Dedifferentiated amniotic fluid mesenchymal stem cell (primary cell): ENCODE data around the gene RGL1.

Experiments used
- DNase-seq: peaks from one replicate; pipeline ENCODE4 v3.0.0-alpha.2; 2016; ENCODE audit errors: extremely low spot score

Gene RGL1

DNA sequence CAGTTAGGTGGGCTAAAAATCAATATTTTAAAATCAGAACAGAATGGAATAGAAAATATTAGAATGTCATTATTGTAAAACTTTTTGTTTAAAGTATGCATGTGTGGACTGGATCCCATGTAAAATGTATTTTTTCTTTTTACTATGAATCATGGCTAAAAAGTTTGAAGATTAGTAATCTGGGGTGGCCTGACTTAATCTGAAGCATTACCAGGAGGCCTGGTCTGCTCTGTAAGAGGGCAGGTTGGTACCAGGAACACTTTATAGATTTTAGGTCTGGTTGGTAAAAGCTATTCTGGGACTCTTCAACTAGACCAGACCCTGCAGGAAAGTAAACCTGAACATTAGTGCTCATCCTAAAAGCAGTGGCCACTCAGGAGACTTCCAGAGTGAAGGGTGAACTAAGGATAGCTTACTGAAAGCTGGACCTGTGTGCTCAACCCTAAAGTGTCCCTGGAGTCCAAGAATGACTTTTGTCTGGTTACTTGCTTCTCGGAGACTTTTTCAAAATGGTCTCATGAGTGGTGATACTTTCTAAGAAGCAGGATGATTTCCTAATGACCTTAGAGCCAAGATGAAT, 16.5 kb downstream of the RGL1 start:
- no peak for DNase-seq

DNA sequence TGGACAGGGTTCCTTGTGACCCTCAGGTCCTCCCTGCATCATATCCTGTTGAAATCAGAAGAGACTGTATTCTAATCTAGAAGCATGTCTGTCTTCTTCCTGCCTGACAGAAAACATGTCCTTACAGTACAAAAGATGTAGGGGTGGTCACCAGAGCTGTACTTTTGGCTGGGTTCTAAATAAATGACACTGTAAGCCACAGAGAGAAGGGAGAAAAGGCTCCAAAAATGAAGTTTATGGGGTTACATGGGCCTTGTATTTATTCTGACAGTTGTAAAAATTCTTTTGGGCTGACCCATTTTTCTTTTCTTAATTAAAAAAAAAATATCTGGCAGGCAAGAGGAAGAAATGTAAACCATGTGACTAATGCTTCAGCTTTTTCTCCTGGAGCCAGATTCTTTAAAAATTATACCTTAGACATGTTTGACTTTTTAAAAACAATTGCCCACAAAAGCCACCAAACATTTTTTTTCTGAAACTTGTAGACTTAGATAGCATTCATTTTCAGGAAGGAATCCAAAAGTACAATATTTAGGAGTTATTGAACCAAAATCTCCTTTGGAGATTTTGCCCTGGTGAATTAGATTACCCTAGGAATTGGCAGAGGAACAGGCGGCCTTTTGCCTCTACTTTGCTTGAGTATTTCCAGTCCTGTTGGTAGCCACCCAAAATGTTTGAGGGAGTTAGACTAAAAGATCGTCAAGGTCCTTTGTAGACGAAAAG, 17.1 kb downstream of the RGL1 start:
- peak; percentile 61 for DNase-seq

- no peak for DNase-seq
Observed at GRCh38 chr1:183824291-183824690, 19.4 kb downstream of the RGL1 start.

DNA sequence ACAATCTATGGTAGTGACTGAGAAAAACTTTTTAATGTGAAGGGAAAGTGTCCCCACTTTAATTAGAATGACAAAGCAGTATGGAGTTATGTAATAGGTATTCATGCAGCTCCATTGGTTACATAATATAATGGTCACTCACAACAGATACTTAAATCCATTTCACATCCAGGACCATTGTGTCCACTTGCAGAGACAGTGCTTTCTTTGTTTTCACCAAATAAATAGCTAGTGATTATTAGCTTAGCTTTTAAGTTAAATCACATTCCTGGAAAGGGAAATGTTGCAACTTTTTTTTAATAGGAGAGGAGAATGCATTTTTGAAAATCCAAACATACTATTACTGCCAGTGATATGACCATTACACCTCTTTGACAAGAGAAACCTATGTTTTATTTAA, 22.9 kb downstream of the RGL1 start:
- DNase-seq = no peak

GRCh38 chr1:183830389-183830788, 25.5 kb downstream of the RGL1 start:
- no peak for DNase-seq

DNA sequence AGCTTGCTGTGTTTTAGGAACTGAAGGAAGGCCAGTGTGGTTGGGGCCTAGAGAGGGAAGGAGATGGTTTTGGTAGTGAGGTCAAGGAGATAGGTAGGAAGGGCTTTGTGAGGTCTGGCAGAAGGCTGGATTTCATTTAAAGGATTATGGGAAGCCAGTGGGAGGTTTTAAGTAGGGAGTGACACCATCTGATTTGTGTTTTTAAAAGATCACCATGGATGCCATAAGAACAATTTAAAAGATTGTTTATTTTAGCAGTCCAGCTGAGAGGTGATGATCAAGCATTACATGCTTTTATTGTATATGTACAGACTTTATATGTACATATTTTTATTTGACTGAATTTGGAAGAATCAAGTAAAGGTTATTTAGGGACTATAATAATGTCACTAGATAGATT, 26.4 kb downstream of the RGL1 start:
- no peak for DNase-seq

GRCh38 chr1:183832459-183832858, 27.5 kb downstream of the RGL1 start:
- DNase-seq = no peak

- DNase-seq = no peak
Observed at GRCh38 chr1:183834568-183834967, 29.6 kb downstream of the RGL1 start.

GRCh38 chr1:183836598-183836997, 31.7 kb downstream of the RGL1 start:
- DNase-seq = no peak

DNA sequence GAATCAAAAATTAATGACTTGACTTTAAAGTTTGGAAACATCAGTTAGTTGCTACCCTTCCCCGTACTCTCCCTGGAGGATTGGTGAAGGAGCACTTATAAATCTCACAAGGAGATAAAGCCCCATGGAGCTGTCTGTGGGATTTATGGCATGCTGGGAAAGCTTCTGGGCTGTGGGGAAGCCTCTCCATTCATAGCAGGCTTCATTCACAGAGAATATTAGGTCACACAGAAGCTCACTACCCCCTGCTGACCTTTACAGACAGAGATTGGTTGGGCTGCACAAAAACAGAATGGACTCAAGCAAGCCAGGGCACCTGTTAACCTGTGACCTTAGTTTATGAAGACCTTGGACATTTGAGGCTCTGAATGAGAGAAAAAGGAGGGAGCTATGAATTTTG, 32.1 kb downstream of the RGL1 start:
- no peak for DNase-seq

DNA sequence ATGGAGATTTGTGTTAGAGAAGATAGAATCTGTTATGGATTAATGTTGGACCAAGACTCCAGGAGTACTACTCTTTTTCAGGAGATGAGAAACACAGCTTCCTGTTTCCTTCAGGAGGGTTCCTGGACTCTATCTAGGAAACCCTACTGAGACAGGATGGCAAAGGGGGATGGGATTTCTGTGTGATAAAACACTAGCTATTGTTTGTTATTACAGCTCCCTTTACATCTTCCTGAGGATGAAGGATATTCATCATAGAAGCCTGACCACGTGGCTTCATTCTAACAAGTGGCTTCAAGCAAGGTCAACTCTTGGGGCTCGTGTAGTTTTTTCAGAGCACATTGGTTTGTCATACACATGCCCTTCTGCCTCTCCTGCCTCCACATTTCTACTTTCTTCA, 33.3 kb downstream of the RGL1 start:
- DNase-seq = no peak

DNA sequence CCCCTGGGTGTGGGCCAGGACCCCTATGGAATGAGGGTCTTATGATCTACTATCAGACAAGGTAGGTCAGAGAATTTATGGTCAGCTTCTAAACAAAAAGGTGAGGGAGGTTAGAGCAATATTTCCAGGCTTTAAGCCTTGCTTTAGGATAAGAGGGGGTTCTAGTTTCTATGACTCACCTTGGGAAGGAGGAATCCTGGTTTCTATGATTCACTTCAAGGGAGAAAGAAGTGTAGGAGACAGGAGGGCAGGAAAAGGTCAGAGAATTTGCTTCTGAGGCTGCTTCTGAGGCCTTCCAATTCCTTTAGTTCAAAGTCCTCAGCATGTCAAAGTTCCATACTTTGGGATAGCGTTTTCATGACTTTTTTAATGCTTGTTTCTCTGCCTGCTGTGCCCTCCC, 35.2 kb downstream of the RGL1 start:
- DNase-seq = no peak

GRCh38 chr1:183841550-183841949, 36.6 kb downstream of the RGL1 start:
- no peak for DNase-seq

- DNase-seq = peak; percentile 98
Observed at GRCh38 chr1:183841950-183842794, 37.3 kb downstream of the RGL1 start.

DNA sequence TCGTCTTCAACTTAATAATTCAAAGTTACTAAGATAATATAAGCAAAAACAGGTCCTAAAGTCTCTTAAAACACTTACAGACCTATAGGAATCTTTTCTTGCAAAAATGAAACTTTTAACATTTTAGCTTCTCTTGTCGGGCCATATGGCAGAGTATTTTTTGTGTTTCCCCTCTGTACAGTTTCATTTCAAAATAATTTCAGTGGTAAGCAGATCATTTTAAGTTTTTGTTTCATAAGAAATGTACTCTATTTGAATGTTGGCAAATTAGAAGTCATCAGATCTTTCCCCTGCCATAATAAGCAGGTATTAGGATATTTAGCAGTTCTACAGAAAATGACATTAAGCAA, 37.9 kb downstream of the RGL1 start:
- no peak for DNase-seq

- DNase-seq = no peak
Observed at GRCh38 chr1:183844806-183845205, 39.9 kb downstream of the RGL1 start.

DNA sequence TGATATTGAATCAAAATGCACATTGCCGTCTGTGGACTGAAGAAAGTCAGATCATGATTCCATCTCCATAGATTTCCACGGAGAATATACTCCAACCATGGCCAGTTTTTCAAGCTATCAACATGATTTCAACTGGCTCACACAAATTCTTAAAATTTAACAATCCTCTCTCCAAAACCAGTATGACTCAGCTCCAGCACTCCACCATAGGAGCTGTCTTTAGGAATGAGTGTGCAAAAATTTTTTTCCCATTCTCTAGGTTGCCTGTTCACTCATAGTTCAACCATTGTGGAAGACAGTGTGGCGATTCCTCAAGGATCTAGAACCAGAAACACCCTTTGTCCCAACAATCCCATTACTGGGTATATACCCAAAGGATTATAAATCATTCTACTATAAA, 40.8 kb downstream of the RGL1 start:
- DNase-seq = no peak

GRCh38 chr1:183847641-183848040, 42.7 kb downstream of the RGL1 start:
- no peak for DNase-seq

GRCh38 chr1:183850852-183851251, 45.9 kb downstream of the RGL1 start:
- DNase-seq = no peak

GRCh38 chr1:183859119-183859518, 54.2 kb downstream of the RGL1 start:
- DNase-seq = no peak

- DNase-seq = no peak
Observed at GRCh38 chr1:183859831-183860230, 54.9 kb downstream of the RGL1 start.

DNA sequence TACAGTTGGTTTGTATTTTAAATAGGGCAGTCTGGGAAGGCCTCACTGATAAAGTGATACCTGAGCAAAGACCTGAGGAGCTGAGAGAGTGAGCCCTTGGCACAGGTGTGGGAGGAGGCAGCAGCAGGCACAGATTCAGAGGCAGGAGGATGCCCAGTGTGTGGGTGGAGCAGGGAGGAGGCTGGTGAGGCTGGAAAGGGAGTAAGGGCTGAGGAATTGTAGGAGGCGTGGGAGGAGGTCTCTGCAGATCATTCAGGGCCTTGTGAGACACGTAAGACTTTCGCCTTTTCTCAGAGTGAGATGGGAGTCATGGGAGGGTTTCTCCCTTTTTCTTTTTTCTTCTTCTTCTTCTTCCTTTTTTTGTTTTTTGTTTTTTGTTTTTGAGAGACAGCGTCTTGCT, 58.0 kb downstream of the RGL1 start:
- no peak for DNase-seq

- DNase-seq = no peak
Observed at GRCh38 chr1:183863852-183864251, 58.9 kb downstream of the RGL1 start.
